NCI-H526 treated with DMSO at 0.1 percent for 48 hours (cell line): Measurements from ENCODE around the gene MAPK8IP3.
A peak's percentile ranks its signal among the peaks of the same experiment; 100 is the strongest.

ENCODE experiments used
- DNase-seq: peaks from one replicate; lab custom pipeline; 2025; lab: John Stamatoyannopoulos, UW

Gene MAPK8IP3

DNA sequence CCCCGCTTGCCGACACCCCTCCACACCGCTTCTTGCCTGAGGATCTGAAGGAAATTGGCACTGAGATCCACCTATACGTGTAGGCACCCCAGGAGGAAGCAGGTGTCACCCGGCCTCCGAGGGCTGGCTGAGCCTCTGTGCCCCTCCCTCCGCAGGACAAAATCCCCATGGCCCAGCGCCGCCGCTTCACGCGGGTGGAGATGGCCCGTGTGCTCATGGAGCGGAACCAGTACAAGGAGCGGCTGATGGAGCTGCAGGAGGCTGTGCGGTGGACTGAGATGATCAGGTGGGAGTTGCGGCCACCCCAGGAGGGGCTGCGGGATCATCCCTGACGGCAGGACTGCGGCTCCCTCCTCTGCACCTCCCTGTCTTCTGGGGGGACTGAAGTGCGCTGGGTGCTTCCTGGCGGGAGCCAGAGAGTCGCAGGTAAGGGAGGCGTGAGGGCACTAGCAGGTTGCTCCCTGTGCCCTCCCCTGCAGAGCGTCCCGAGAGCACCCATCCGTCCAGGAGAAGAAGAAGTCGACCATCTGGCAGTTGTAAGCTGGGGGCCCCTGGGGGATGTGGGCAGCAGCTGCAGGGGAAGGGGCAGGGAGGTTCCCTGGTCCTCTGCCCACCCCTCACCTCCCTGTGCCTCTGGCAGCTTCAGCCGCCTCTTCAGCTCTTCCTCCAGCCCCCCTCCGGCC lies 56.3 kb downstream of the MAPK8IP3 start:
- DNase-seq: no peak

DNA sequence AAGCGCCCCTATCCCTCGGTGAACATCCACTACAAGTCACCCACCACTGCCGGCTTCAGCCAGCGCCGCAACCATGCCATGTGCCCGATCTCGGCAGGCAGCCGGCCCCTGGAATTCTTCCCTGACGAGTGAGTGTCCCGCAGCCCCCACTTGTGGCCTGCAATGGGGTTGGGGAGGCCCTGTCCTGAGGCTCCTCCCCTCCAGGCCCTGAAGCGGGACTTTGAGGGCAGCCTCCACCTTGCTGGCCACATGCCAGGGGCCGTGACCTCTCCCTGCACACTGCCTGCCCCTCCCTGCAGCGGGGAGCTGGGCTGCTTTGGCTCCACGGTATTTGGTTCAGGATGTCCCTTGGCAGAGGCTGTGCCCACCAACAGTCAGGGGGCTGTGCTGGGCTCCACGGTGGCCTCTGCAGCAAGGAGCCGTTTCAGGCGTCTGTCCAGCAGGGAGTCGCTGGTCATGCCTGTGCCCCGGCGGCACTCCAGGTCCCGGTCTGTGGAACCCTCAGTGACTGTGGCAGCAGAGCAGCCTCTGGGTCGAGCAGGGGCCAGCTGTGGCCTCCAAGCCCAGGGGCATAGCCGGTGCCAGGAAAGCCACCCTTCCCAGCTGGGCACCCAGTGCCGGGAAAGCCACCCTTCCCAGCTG lies 57.0 kb downstream of the MAPK8IP3 start:
- DNase-seq: no peak

DNA sequence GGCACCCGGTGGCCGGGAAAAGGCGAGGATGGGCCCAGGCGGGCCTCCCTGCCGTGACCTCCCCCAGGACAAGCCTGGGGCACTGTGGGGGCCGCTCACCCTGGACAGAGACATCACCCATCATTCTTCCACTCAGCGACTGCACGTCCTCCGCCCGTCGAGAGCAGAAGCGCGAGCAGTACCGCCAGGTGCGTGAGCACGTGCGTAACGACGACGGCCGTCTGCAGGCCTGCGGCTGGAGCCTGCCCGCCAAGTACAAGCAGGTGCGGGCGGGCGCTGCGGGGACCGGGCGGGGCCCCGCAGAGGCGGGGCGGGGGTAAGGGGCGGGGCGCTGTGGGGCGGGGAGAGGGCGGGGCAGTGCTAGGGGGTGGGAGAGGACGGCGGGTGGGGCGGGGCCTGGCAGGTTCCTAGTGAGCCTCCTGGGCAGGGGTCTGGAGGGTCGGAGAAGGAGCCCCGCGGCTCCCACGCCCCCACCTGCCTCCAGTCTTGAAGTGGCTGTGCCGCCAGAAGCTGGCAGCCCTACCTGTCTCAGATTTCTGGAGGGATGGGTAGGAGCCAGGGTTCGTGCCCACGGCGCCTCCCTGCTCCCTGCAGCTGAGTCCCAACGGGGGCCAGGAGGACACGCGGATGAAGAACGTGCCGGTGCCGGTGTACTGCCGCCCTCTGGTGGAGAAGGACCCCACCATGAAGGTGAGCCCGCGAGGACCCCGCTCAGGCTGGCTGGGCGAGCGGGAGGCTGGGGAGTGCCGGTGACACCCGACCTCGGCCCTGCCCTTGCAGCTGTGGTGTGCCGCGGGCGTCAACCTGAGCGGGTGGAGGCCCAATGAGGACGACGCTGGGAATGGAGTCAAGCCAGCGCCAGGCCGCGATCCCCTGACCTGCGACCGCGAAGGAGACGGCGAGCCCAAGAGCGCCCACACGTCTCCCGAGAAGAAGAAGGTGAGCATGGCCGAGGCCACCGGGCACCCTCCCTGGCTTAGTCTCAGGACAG lies 57.8 kb downstream of the MAPK8IP3 start:
- DNase-seq: no peak

DNA sequence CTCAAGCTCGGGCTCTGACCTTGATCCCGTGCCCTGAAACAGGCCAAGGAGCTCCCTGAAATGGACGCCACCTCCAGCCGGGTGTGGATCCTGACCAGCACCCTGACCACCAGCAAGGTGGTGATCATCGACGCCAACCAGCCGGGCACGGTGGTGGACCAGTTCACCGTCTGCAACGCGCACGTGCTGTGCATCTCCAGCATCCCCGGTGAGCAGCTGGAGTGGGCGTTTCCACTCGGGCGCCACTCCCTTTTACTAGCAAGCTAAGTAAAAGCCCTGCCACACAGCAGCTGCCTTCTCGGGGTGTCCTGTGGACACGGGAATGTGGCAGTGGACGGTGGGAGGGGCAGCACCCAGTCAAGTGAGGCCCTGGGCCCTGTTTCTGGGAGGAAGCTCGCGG lies 59.0 kb downstream of the MAPK8IP3 start:
- no peak for DNase-seq

DNA sequence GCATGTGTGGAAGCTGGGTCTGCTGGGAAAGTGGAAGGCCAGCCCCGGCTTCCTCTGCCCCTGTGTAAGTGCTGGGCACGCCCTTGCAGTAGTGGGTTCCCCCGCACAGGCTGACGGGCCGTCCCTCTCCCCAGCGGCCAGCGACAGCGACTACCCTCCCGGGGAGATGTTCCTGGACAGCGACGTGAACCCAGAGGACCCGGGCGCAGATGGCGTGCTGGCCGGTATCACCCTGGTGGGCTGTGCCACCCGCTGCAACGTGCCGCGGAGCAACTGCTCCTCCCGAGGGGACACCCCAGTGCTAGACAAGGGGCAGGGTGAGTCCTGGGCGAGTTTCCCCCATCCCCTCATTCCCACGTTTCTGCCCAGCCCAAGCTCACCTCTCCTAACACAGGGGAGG lies 59.8 kb downstream of the MAPK8IP3 start:
- DNase-seq: no peak

DNA sequence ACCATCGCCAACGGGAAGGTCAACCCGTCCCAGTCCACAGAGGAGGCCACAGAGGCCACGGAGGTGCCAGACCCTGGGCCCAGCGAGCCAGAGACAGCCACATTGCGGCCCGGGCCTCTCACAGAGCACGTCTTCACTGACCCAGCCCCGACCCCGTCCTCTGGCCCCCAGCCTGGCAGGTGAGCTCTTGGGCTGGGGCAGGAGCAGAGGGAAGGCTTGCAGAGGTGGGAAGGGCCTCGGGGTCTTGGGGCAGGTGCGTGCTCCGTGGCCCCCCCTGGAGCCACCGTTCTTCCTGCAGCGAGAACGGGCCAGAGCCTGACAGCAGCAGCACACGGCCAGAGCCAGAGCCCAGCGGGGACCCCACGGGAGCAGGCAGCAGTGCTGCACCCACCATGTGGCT lies 60.2 kb downstream of the MAPK8IP3 start:
- DNase-seq: no peak

DNA sequence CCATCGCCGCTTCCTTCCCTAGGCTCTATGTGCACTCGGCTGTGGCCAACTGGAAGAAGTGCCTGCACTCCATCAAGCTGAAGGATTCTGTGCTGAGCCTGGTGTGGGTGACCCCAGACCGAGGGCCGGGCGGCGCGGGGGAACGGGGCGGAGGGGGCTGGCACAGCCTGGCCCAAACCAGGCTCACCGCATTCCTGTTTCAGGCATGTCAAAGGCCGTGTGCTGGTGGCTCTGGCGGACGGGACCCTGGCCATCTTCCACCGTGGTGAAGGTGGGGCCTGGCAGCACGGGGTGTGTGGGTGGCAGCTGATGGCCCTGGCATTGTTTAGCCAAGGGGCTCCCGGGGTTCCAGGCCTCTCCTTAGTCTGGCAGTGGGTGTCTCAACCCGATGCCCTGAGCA lies 60.7 kb downstream of the MAPK8IP3 start:
- DNase-seq: no peak

DNA sequence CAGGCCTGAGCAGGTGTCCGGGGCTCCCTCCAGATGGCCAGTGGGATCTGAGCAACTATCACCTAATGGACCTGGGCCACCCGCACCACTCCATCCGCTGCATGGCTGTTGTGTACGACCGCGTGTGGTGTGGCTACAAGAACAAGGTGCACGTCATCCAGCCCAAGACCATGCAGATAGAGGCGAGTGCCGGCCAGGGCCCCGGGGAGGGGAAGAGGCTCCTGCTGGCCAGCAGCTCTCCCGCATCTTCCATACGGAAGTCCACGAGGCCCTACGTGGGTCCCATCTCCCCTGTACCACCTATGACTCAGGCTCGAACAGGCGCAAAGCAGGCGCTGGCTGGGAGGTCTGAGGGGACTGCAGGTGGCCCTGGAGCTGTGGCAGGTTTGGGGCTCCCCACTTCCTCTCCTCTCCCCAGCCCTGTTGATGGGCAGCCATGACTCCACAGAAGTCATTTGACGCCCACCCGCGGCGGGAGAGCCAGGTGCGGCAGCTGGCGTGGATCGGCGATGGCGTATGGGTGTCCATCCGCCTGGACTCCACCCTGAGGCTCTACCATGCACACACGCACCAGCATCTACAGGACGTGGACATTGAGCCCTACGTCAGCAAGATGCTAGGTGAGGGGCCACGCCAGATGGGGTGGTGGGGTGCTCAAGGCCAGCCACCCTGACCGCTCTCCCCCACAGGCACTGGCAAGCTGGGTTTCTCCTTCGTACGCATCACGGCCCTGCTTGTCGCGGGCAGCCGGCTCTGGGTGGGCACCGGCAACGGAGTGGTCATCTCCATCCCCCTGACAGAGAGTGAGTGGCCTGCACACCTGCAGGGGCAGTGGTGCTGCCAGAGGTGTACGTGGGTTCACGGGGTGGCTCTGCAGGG lies 61.4 kb downstream of the MAPK8IP3 start:
- no peak for DNase-seq

DNA sequence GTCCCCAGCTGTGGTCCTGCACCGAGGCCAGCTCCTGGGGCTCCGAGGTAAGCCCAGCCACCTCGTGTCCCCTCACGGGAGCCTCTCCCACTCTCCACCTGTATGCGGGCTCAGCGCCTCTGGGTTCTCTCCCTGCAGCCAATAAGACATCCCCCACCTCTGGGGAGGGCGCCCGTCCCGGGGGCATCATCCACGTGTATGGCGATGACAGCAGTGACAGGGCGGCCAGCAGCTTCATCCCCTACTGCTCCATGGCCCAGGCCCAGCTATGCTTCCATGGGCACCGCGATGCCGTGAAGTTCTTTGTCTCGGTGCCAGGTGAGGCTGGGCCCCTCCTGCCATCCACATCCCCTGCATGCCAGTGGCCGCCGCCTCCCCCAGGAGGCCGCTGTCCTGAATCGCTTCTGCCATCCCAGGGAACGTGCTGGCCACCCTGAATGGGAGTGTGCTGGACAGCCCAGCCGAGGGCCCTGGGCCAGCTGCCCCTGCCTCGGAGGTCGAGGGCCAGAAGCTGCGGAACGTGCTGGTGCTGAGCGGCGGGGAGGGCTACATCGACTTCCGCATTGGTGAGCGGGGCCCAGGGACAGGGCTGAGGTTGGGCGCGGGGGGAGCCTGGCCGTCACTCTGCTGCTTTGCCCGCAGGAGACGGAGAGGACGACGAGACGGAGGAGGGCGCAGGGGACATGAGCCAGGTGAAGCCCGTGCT lies 62.2 kb downstream of the MAPK8IP3 start:
- no peak for DNase-seq

DNA sequence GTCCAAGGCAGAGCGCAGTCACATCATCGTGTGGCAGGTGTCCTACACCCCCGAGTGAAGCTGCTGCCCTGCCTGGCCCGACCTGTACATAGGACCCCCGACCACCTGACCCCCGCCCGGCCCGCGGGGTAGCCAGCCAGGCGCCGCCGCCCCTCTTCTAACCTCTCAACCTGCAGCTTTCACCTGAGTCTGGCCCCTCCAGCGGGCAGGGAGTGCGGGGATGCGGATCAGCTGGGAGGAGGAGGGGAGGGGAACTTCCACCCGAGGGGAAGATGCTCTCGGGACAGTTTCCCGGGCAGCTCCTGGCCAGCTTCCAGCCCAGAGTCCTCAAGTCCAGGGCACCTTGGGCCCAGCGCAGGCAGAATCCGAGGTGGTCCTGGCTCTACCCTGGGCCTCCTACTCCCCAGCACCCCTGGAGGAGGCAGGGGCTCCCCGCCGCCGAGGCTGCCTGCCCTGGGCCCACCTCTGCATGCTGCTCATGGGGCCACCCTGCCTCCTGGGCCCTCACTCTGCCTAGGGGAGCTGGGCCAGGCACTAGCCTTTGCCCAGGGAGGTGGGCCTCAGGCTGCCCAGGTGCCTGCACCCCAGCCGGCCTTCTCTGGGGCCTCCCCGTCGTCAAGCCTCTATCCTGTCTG lies 62.9 kb downstream of the MAPK8IP3 start:
- no peak for DNase-seq

DNA sequence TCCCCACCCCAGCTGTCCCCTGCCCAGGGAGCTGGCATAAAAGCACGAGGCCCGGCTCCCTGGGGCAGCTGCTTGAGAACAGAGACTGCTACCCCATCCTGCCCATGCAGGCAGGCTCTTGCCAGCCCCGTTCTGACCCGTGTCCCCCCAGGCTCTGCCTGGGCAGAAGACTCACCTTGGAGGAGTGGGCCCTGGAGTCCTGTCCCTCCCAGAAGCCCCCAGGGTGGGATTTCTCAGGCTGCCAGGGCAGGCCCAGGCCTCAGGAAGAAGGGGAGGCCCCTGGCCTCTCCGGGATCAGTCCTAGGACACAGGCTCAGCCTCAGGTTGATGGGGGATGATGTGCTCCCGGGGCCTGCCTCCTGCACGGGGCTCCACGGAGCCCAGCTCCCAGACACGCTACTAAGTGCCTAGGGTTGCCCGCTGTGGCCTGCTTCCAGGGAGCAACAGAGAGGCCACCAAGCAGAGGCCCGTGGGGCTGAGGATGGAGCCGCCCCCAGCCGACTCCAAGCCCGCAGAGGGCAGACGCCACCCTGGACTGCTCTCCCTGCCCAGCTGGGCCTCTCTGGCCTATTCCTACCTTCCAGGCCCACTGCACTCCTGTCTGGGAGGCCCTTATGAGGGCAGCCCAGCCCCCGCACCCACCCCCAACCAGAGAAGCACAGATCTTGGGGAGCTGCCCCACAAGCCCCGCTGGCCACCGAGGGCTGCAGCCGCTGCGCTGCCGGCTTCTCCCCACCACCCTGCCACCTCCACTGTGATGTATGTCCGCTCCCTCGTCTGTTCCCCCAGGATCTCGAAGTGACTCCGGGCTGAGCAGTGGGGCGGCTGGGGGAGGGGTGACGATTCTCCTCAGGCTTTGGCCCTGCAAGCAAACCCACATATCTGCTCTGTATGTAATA lies 63.7 kb downstream of the MAPK8IP3 start:
- DNase-seq: no peak

DNA sequence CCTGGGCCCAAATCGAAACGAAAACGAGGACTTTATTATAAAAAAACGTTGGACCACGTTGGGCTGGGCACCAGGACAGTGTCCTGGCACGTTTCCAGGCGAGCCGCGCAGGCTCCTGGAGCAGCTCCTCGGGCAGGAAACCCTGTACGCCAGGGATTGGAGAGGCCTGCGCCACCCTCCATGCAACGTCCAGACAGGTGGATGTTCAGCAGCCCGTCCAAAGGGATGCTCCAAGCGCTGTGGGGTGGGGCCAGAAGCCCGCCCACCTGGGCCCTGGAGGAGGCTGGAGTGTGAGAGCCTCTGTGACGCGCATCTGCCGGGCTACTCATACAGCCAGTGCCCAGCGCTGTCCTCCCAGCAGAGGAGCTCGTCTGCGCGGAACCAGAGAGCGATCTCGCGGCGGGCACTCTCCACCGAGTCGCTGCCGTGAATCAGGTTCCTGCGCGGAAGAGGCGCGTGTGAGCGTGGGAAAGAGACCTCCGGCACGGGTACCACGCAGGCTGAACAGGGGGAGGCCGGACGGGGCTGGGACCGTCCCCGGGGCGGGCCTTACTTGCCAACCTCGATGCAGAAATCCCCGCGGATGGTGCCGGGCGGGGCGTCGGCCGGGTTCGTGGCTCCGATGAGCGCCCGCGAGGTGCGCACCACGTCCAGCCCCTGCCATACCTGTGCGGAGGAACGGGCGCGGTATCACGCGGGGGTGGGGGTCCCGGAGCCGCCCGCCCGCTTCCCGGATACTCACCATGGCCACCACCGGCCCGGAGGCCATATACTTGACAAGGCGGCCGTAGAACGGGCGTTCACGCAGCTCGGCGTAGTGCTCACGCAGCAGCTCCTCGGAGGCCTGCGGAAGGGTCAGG lies 64.6 kb downstream of the MAPK8IP3 start:
- DNase-seq: peak; percentile 61

DNA sequence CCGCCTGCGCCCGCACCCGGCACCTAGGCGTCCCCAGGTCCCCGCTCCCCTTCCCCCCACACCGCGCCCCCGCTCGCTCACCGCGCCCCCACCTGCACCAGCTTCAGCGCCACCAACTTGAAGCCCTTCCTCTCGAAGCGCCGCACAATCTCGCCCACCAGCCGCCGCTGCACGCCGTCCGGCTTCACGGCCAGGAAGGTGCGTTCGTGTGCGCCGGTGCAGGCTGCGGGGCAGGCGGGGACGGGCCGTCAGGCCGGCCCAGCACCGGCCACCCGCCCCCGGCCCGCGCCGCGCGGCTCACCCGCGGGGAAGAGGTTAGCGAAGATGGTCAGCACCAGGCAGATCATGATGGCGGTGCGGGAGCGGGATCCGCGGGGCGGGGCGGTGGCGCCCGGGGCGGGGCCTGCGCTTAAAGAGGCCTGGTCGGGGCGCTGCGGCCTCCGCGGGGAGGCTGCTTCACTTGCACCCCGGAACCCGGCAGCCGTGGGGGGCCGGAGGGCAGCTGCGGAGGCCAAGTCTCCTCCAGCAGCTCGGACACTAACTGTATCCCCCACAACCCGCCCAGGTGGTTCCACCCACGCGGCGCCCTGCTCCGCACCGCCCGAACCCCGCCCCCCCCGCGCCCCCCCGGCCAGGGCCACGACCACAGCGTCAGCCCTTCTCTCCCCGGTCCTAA lies 65.3 kb downstream of the MAPK8IP3 start, which contains the start of gene NME3:
Gene NME3, minus strand, starts transcription at position 356 of the 676 bp plus-strand sequence. Its CDS starts 9 bp downstream, at position 347.
- no peak for DNase-seq

DNA sequence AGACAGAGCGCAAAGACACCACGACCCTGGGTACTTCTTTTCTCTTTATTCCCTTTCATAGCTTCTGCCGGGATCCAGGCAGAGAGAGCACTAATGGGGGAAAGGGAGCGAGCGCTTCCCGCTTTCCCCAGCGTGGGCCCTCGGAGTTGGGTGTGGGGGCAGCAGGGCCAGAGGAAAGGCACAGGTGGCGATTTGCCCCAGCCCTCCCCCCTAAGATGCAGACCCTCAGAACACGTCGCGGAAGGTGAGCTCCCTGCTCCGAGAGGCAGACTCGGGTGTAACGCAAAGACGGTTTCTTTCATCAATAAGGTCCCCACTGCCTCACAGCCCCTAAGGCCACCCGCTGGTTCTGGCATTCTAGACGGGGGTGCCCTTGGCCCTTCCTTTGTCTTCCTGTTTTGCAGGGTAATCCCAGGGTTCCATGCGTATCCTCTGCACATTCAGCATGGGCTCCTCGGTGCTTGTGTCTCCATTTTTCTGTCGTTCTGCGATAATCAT lies 65.9 kb downstream of the MAPK8IP3 start:
- no peak for DNase-seq

DNA sequence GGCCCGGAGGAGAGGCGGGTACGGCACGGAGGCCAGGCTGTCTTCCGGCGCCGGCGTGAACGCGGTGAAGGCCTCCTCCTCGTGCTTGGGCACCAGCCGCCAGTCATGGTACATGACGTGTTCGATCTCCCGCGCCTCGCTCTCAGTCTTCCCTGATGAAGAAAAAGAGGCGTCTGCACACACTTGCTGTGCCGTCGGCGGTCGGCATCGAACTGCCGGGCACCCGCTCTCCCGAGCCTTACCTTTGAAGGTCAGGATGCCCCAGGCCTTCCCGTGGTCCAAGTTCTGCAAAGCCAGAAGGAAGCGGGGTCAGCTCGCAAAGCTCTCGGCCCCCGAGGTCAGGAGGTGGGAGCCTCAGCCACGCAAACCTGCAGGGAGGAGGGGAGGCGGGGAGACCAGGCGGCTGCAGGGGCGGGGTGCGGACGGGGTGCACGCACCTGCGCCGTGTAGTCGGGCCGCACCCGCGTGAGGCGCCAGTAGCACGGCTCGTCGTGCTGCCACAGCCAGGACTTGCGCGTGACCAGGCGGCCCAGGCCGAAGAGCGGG lies 66.4 kb downstream of the MAPK8IP3 start, which contains the start of gene EME2:
Gene EME2, plus strand, starts transcription at position 449 of the 546 bp plus-strand sequence. CDS start 418 bp downstream, outside the sequence.
- DNase-seq: no peak

DNA sequence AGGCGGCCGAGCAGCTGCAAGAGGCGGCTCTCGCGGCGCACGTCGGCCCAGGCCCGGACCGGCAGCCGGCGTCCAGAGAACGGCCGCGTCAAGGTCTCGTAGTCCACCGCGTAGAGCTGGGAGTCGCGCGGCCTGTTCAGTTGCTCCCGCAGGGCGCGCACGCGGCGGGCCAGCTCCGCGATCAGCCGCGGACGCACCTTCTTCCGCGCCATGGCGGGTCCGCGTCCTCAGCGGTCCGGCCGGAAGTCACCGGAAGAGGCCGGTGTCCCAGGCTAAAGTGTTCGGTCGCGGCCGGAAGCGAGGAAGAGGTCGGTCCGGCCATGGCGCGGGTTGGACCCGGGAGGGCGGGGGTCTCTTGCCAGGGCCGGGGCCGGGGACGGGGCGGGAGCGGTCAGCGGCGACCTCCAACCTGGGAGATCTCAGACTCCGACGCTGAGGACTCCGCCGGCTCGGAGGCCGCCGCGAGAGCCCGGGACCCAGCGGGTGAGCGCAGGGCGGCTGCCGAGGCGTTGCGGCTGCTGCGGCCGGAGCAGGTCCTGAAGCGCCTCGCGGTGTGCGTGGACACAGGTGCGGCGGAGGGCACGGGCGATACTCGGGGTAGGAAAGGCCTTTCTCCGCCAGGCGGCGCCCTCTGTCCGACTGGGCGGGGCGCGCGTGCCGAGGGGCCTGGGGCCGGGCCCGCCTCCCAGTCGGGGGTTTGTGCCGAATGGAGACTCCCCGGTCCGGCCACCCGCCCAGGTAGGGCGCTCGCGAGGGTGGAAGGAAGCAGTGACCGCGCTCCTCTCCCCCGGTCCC lies 67.1 kb downstream of the MAPK8IP3 start, which contains the start of gene MRPS34:
Gene MRPS34, minus strand, starts transcription at position 227 of the 795 bp plus-strand sequence. Its CDS starts 15 bp downstream, at position 212.
- peak; percentile 60 for DNase-seq
